HG03159 (cell line): ENCODE results near the gene SAMD10.
"Not testable (repeated sequence)": the region's sequence is repeated elsewhere in the genome, so short reads cannot be mapped to it uniquely, and the experiment has no call there.

Experiments used
- ATAC-seq: cut with Tn5 transposase; IDR thresholded peaks from one replicate; pipeline ENCODE4 v1.9.1; 2021; ENCODE audit warnings: mild to moderate bottlenecking, moderate library complexity; ENCODE audit not compliant: unreplicated experiment

The SAMD10 gene

GRCh38 chr20:64003960-64004725 is 24.7 kb upstream of the SAMD10 start:
- ATAC-seq = no peak

DNA sequence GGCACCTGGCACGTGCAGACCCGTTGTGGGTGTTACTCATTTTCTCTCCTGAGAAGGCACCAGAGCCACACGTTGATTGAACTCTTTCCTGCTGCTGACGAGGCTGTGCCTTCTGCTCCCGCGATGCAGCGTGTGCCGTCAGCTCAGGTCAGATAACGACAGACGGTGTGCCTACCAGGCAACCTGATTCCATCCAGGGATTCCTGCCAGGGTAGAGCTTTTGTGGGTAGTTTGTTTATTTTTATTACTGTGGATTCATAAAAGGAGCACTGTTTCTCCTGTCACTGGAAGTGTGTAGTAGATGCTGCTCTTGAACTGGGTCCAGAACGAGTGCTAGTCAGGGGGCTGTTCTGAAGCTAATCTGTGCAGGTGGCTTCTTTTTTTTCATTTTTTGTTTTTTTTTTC is 22.2 kb upstream of the SAMD10 start:
- no peak for ATAC-seq

- no peak for ATAC-seq
Measured at GRCh38 chr20:64000906-64001305, 21.5 kb upstream of the SAMD10 start.

- ATAC-seq = no peak
Measured at GRCh38 chr20:63982937-63983336, 3.5 kb upstream of the SAMD10 start.

GRCh38 chr20:63980806-63981728 is 1.6 kb upstream of the SAMD10 start, which contains the start of gene PRPF6:
TSS of gene PRPF6 (plus strand) at chr20:63981132. CDS start at chr20:63981246, 114 bp downstream.
- ATAC-seq = peak; percentile 51

- ATAC-seq = peak; percentile 10
Measured at GRCh38 chr20:63980317-63980805, 919 bp upstream of the SAMD10 start.

- ATAC-seq = no peak
Measured at GRCh38 chr20:63979229-63979556, 249 bp downstream of the SAMD10 start.

- no peak for ATAC-seq
Measured at GRCh38 chr20:63978319-63979228, 868 bp downstream of the SAMD10 start.

GRCh38 chr20:63977739-63978276 is 1.6 kb downstream of the SAMD10 start:
- no peak for ATAC-seq

GRCh38 chr20:63976980-63977738 is 2.3 kb downstream of the SAMD10 start:
- no peak for ATAC-seq

- not testable (repeated sequence) for ATAC-seq
Measured at GRCh38 chr20:63976511-63976910, 2.9 kb downstream of the SAMD10 start.

DNA sequence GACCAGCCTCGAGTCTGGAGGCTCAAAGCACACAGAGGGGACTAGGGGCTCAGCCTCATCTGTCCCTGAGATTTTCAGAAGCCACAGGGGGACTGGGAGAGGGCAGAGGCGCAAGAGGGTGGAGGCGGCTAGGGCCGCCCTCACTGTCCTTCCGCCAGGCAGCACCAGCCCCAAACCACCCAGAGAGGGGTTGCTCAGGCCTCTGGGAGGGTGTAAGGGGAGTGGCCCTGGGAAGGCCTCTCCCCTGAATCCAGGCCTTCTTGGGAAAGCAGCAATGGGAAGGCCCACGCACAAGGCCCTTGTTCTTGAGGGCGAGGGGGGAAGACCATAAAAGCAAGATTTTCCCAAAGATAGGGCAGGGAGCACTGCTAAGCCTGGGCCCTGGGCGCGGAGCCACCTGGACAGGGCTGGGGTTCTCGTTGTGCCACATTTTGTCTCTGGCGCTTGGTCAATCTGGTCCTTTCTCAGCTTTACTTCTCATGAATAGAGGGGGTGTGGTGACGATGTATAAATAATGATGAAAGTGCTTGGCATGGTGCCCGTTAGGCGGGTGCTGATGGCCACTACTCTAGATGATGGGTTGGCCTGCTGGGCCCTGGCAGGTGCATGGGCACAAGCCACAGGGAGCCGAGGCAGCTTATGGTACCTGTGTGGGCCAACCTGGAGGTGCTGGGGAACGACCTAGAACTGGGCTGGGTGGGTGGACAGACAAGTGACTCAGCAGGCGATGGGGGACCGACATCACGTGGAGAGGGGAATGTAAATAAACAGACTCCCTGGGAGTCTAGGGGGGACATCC is 4.8 kb downstream of the SAMD10 start:
- no peak for ATAC-seq

GRCh38 chr20:63973636-63974401 is 5.6 kb downstream of the SAMD10 start:
- no peak for ATAC-seq

- no peak for ATAC-seq
Measured at GRCh38 chr20:63973160-63973479, 6.3 kb downstream of the SAMD10 start.

DNA sequence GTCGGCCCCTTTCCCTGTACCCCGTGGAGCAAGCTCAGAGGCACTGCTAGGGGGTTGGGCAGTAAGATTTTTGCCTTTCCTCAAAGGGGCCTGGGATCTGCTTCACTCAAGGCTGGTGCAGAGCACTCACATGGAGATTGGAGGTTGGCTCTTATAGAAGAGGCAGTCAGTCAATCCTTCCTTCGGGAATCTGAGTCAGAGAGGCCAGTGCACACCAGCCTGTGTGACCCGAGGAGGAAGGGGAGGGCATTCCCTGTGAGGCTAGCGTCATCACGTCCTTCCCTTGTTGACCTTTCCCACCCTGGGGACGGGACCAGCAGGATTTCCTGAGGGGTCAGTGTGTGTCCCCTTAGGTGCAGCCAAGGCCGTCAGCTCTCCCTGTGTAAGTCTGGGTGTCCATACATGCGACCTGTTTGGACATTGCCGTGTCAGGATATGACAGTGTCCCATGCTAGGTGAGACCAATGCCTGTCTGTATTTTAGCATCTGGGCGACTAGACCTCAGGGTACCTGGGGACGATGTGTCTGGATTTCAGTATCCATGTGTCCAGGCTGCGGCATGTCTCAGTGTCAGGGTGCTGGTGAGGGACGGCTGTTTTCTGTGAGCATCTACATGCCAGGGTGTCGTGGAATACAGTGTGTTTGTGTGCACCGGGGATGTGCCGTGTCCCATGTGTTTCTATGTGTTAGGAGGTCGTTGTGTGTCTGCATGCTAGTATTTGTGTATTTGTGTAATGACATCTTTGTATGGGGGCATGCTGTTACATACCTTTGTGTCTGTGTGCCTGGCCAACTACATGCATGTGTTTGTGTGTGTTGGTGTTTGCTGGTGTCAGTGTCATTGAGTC is 6.9 kb downstream of the SAMD10 start:
- no peak for ATAC-seq

DNA sequence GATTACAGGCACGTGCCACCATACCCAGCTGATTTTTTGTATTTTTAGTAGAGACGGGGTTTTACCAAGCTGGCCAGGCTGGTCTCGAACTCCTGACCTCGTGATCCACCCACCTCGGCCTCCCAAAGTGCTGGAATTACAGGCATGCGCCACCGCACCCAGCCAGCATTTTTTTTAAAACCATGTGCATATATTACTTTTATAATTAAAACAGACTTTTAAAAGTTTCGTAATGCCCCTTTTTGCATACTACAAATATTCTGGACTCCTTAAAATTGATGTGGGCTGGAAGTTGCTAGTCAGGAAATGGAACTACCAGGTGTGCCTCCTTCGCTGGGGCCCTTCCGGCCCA is 7.5 kb downstream of the SAMD10 start:
- ATAC-seq = not testable (repeated sequence)

- no peak for ATAC-seq
Measured at GRCh38 chr20:63970714-63971431, 8.6 kb downstream of the SAMD10 start.
